Measurements from ENCODE around the gene ANKLE1.

The ANKLE1 gene

DNA sequence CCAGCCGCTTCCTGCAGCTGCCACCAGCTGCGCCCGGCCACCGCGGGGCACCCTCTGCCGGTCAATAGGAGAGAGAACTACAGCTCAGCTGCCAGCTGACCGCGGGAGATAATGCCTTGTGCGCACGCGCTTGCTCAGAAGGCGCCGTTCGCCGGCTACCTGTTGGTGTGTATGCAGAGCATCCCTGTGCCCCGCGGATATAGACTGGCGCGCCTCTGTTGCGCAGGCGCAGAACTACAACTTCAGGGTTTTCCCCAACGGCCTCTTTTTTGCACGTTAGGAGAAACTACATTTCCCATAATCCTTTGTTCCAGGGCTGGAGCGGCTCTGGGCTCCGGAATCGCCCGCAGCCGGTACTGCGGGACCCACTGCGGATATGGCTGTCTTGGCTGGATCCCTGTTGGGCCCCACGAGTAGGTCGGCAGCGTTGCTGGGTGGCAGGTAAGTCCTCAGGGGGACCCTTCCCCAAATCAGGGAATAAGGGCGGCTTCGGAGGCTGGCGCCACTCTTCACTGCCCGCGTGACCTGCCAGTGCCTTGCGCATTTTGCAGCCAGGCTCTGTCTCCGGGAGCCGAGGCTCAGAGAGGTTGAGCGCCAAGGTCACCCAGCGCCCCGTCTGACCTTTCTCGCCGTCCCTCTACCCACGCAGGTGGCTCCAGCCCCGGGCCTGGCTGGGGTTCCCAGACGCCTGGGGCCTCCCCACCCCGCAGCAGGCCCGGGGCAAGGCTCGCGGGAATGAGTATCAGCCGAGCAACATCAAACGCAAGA lies 24.0 kb downstream of the ANKLE1 start, which contains the start of gene MRPL34:
MRPL34 (plus strand) TSS at position 356 of the 768 bp plus-strand sequence; CDS start at position 377, 21 bp downstream.
- peak; percentile 74 for DNase-seq (ENCODE audit: low spot score)

DNA sequence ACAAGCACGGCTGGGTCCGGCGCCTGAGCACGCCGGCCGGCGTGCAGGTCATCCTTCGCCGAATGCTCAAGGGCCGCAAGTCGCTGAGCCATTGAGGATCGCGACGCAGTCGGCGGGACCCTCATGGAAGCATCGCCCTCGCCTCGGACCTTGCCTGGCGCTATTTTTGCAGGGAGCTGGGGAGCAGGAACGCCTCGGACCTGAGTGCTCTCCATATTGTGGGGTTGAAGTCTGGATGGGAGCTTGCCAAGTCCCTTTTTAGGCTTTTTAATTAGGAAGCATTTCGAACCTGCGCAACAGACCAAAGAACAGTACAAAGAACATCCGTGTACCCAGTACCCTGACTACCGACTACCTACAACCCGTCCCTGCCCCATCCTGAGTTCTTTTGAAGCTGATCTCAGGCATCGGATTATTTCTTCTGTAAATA lies 24.6 kb downstream of the ANKLE1 start:
- DNase-seq (ENCODE audit: low spot score): no peak

DNA sequence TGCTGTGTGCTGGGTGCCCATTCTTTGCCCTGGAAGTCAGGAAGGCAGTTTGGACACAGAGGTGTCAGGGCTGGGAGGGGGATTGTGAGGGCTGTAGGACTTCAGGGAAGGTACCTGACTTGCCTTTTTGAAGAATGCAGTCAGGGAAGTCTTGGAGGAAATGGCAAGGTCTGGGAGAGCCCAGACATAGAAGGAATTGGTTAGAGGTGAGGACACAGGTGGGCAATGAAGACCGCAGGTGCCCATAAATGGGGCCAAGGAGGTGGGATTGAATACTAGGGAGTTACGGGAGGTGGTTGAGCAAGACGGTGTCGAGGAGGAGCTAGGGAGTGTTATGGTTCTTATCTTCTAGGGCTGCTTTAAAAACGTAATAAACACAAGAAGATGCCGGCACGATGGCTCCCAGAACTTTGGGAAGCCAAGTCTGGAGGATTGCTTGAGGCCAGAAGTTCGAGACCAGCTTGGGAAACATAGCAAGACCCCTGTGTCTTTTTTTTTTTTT lies 26.2 kb downstream of the ANKLE1 start:
- no peak for DNase-seq (ENCODE audit: low spot score)

DNA sequence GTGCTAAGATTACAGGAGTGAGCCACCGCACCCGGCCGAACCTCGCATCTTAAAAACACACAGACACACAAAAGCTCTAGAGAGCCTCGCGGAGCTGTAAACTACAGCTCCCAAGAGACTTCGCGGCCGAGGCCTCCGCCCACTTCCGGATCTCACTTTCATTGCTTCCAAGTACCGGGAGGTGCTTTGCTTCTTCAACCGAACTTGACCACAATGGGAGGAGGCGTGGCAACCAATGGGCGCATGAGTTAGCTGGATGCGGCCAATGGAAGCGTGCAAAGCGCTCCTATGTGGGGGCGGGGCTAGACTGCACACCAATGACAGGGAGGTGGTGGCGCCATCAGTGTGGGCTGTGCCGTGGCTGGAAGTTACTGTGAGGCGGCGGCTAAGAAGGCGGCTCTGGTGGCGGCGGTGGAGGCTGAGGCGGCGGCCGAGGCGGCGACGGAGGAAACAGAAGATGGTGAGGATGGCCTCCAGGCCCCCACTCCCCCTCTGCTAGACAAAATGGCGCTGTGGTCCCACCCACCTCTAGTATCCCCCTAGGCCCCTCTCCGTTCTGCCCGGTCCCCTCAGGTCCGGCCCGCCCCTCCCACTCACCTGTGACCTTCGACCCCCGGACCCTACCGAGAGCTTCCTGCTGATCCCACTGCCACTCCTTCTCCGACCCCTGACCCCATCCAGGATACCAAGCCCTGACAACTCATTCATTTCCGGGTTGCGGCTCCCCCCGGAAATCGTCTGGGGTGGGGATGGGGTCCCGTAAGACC lies 27.7 kb downstream of the ANKLE1 start, which contains the start of gene DDA1:
DDA1 (plus strand) TSS at position 366 of the 767 bp plus-strand sequence; CDS start at position 458, 92 bp downstream.
- peak; percentile 98 for DNase-seq (ENCODE audit: low spot score)

DNA sequence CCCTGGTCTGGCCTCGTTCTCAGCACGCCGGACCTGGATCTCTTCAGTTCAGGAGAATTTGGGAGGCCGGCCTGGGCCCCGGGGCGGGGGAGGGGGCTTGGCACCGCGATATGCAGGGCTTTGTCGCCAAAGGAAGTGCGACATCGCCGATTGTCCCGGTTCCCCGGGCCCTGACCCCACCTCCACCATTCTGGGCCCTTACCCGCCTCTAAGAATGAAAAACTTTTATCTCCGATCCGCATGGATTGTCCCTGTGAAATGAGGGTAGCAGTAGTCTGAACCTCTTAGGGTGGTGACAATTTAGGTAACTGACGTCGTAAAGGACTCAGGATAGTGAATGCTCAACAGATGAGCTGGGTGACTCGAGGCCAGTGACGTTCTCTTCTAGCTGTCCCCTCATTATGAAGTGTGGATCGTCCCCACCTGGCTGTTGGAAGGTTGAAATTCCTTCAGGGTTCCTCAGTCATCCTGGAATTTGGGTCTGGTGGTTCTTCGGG lies 28.3 kb downstream of the ANKLE1 start:
- DNase-seq (ENCODE audit: low spot score): no peak

DNA sequence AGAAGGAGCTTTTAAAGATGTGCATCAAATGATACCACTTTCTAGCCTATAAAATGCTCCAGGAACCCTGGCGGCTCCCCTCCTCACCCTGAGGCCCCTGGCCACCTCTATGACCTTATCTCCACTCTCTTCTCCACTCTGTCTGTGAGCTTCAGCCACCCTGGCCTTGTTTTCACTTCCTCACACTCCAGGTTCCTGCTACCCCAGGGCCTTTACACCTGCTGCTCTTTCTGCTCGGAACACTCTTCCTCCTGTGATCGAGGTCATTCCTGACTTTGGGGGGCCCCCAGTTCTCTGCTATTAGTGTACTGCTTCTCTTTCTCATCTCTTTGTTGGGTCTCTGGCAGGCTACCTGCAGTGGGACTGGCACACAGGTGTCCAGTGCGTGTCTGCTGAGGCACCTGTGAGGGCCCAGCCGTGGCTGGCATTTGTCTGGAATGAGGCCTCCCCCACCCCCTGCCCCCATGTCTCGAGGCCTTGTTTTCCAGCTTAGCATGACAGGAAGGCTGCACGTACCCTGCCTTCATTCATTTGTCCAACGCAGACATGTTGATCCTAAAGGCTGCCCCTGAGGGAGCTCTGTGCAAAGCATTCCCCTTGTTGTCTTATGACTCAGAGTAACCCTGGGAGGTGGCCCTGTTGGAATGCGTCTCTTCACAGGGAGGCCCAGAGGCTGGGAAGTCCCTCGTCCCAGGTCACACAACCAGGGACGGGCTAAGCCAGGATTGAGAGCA lies 29.9 kb downstream of the ANKLE1 start:
- DNase-seq (ENCODE audit: low spot score): peak; percentile 15

DNA sequence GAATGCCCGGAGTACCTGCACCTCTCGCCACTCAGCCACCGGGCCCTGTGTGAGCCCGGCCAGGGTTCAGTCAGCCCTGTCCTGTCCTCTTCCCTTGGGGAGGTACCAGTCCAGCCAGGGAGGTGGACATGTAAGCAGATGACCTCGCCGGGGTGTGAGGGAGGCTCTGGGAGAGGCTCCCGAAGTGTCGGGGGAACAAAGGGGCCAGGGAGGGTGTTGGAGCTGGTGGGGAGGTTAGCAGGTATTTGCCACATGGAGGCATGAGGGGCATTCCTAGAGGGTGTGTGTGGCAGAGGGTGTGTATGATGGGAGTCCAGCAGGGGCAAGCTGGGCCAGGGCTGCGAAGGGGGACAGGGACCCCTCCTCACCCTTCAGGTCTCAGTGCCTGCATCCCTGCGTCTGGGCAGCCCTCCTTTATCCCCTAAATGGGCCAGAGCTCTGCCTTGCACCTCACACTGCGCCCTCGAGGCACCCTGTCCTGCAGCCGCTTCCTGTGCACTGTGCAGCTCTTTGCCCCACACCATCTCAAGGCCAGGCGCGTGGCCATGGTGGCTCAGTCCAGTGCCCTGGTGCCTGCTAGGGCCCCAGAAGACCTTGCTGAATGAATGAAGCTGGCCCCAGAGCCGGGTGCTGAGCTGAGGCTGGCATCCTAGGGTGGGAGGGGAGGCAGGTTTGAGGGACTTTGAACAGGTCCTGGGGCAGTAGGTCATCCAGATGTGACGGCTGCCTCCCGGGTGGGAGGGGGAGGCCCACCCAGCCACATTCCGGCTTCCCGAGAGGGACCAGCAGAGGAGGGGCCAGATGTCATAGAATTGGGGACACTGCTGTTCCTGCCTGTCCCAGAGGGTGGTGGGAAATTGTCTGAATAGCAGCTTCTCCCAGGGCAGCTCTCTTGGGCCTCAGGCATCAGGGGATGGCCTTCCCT lies 30.8 kb downstream of the ANKLE1 start:
- DNase-seq (ENCODE audit: low spot score): no peak

DNA sequence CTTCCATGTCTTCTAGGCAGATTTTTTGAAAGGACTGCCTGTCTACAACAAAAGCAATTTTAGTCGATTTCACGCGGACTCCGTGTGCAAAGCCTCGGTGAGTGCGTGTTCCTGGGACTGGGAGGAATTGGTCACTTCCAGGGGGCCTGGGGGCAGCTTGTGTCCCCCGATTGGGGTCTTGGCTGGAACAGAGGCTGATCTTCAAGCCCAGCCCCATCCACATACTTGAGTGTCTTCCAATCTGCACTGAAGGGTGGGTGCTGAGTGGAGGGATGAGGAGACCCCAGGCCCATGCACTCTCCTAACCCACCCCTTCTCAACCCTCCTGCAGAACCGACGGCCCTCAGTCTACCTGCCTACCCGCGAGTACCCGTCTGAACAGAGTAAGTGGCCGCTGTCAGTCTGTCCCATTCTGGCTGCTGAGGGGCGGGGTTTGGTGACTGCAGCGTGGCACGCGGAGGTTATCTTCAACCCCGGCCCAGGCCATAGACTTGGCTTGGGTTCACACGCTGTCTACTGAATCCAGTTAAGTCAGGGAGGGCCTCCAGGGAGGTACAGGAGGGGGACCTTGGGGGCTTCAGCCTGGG lies 32.4 kb downstream of the ANKLE1 start:
- DNase-seq (ENCODE audit: low spot score): no peak

DNA sequence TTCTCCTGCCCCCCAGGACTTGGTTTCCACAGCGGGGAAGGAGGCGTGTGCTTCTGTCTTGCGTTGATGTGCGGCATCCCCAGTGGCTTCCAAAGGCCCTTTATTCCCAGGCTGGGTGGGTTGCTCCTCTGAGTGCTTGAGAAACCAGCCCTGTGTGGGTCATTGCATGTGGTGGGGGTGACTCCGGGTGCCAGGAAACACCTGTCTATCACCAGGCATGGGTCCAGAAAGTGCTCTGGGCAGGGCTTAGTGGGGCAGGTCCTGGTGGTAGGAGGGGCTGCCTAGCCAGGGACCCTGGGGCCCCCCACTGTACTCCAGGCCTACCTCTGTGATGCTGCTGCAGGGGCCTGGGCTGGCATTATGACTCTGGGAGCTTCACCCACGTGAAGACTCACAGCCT lies 37.3 kb downstream of the ANKLE1 start:
- peak; percentile 5 for DNase-seq (ENCODE audit: low spot score)

DNA sequence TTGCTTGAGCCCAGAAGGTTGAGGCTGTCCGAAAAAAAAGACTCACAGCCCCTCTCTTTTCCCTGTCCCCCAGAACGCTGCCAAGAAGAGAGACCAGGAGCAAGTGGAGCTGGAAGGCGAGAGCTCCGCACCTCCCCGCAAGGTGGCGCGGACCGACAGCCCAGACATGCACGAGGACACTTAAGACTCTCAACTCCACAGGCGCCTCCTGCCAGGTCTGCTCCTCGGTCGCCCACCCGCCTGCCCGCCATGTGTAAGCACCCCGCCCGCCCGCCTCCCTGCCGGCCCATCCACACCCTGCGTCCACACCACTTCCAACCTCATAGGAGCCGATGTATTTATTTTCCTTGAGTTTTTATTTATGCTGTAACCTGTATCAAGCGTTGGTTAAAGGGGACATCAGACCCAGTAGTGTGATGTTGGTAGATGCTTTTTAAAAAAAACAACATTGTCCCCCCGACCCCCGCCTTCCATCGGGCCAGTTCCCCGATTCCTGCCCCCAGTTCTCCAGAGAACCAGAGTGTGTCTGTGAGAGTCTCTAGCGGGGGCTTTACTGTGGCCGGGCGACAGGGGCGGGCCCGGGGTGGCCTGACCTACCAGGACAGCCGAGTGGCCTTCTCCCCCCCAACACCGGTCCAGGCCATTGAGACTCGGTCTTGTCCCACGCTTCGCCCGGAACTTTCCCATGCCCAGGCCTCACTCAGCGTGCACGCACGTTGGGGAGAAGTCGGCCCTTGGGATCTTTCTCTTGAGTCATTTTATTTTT lies 38.0 kb downstream of the ANKLE1 start:
- no peak for DNase-seq (ENCODE audit: low spot score)

DNA sequence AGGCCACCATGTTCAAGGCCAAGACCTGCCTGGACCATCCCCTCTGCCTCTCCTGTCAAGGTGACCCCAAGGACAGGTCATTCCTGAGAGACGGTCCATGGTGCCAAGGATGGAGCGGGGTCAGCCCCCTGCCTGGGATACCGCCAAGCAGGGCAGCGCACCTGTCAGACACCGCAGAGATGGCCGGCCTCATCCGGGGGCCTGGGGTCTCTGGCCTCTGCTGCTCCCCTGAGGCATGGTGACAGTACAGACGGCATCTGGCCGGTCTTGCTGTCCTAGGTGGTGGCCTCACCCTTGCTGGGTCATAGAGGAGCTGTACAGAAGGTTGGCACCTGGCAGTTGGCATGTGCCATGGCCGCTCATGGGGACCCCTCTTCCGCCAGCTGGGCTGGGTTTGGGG lies 38.7 kb downstream of the ANKLE1 start:
- DNase-seq (ENCODE audit: low spot score): no peak

DNA sequence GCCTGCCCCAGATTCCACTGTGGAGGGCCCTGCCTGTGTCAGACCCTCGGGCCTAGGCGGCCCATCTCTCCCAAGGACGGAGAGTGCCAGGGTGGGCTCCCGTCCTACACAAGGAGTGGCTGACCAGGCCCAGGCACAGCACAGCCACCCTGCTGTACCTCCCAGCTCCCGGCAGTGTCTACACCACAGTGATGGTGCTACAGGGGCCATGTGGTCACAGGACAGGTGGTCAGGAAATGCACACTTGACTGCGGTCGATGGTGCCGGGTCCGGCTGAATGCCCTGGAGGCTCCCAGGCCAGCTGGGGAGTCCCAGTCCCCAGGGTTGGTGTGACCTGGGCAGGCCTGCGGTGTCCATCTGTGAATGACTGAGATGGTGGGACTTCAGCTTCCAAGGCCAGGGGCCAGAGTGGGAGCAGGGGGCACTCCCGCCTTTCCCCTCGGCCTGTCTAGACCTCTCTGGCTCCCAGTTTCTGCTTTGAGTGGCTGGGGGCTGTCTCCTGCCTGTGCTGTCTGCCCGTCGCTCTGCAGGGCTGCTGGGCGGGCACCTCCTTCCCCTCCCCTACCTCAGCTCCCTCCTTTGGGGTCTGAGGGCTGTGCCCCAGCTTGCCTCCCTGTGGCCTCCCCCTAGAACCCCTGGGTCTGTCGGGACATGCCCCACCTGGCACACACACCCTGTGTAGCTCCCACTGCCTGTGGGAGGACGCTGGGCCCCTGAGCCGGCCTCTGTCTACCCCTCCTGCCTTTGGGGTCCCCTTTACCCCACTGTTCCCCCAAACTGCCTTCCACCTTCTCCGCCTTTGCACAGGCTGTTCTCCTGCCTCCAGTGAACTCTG lies 40.2 kb downstream of the ANKLE1 start:
- peak; percentile 8 for DNase-seq (ENCODE audit: low spot score)

DNA sequence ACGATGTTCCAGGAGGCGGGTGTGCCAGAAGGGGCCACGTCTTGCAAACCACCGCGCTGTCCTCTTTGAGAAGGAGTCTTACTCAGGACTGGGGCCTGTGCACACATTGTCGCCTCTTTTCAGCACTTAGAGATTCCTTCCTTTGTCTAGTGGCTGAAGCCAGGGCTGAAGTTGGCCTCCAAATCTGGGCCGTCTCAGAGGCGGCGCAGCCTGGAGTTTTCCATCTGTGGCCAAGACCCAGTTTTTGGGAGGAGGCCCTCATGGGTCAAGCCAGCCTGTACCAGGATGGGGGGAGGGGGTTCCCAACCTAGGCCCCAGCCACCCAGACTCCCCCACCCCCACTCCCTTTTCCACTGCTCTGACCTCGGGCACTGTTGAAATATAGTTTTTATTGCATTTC lies 41.2 kb downstream of the ANKLE1 start:
- DNase-seq (ENCODE audit: low spot score): no peak

DNA sequence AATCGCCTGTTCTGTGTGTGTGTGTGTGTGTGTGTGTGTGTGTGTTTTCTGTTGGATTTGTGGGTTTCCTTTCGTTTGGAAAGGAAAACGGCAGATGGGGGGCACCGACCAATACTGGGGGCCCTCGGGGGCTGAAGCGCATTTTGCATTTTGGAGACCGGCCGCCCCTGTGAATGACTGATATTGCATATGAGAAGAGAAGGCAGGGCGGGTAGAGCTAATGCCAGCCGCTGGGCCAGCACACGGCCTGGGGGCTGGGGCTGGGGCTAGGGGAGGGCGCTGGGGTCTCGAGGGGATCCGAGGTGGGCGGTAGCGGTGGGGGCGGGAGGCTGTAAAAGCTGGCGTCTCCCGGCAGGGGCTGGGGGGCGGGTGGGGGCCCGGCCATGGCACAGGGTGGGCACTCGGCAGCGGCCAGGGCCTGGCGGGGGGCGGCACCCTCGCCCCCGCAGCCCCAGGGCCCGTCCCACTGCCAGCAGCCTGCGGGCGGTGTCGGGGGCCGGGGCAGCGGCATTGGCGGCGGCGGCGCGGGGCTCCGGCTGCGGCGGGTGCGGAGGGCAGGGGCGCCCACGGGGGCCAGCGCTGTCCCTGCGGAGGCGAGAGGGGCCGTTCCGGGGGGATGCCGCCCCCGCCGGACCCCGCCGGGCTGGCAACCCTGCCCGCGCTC lies 41.7 kb downstream of the ANKLE1 start:
- peak; percentile 31 for DNase-seq (ENCODE audit: low spot score)

DNA sequence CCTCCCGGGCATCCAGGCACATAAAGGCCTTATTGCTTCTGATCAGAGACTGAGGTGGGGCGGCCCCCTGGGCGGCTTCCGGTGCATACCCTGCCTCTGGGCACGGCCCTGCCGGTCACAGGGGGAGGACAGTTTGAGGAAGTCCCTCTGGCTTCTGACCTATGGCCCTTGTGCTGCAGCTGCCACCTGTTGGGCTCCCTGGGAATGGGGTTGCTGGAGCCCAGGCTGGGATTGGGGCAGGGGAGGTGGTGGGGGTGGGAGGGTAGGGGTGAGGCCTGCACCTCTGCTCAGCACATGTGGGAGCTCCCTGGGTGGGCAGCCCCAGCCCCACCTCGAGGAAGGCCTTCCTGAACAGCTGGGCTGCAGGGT lies 42.2 kb downstream of the ANKLE1 start:
- DNase-seq (ENCODE audit: low spot score): peak; percentile 28

DNA sequence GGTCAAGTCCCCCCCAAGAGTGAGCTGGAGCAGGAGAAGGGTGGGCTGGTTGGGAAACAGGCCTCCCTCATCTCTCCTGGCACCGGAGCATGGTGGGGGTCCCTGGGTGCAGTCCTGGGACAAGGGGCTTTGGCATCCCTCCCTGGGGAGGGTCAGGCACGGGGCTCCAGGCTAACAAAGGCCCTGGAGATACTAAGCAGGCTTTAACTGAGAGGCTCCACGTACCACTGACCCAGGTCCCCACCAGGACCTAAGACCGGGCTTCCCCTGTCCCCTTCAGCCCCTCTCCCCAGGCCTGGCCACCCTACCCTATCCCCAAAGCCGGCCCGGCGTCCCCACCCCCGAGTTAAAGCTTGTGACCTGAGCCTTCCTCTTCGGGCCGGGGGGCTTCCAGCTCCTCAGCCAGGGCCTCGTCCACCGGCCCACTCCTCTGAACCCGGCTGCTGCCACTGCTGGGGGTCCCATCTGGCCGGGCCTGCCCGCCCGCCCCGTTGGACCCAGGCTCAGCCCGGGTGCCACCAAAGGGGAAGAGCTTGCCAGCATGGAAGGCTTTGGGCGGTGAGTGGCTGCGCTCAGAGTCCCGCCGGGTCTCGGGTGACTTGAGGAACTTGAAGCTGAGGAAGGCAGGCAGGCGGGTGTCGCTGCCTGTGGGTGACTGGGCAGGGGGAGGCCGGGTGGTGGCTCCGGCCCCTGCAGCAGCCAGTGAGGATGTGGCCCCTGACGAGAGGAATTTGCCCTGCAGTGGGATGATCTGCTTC lies 42.8 kb downstream of the ANKLE1 start:
- DNase-seq (ENCODE audit: low spot score): peak; percentile 15

DNA sequence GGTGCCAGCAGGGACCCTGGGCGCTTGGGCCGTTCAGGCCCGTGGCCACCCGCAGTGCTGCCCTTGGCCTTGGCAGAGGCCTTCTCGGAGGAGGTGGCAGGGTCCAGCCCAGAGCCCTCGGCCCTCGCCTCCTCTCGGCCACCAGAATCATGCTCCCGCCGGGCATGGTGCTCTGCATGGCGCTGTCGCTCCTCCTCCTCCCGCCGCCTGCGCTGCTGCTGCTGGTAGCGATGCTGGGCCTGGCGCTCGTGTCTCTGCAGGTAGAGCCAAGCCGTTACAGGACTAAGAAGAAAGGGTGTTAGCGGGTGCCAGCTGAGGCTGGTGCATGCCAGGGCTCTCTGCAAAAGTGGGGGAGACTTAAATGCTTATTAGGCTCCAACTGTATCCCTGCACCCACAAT lies 43.4 kb downstream of the ANKLE1 start:
- DNase-seq (ENCODE audit: low spot score): no peak

Measured in iPS-NIHi11 (cell line).